ENCODE data around the gene LYRM7.

GRCh38 chr5:131195696-131196095 is 25.0 kb downstream of the LYRM7 start:
- no peak for TF ChIP-seq CTCF (IDR thresholded peaks at IDR 0.05)
- TF ChIP-seq POLR2A (IDR thresholded peaks at IDR 0.05) = no peak
- TF ChIP-seq POLR2AphosphoS5 (IDR thresholded peaks at IDR 0.05) = no peak
- TF ChIP-seq EP300 (IDR thresholded peaks at IDR 0.05) = no peak

Measured in stomach (tissue), 4 donors.